Peyer's patch (tissue), 4 donors: ENCODE measurements around the gene CHTF18. TPM values are rescaled to one million over a fixed set of nuclear protein-coding genes. Genes with fewer than 3 reads are reported as not detected.

ENCODE experiments used
- DNase-seq, 3 donors: peaks; one replicate each; pipeline ENCODE4 v3.0.0-alpha.2; 2017 to 2019
- H3K27ac ChIP-seq, 4 donors: fragments of 200-600 bp; sonication (generic); one replicate each; pipeline ENCODE4 v1.5.1; 2016 to 2019
- H3K27me3 ChIP-seq, 2 donors: fragments of 200-600 bp; sonication (generic); one replicate each; pipeline ENCODE4 v1.5.1; 2019
- H3K36me3 ChIP-seq, 3 donors: fragments of 200-600 bp; sonication (generic); one replicate each; pipeline ENCODE4 v1.5.1; 2016 to 2019
- H3K4me1 ChIP-seq, 4 donors: fragments of 200-600 bp; sonication (generic); one replicate each; pipeline ENCODE4 v1.5.1; 2016 to 2019
- H3K4me3 ChIP-seq, 4 donors: fragments of 200-600 bp; sonication (generic); 1 replicate in 3 of 4; 2 replicates in 1 of 4; pipeline ENCODE4 v1.5.1; 2016 to 2019; ENCODE audit warnings: mild to moderate bottlenecking in 1 of 4
- H3K9me3 ChIP-seq, 4 donors: fragments of 200-600 bp; sonication (generic); one replicate each; pipeline ENCODE4 v1.5.1; 2016 to 2019; ENCODE audit warnings: mild to moderate bottlenecking in 1 of 4
- POLR2A ChIP-seq, 2 donors: fragments of 450-650 bp; IDR thresholded peaks; one replicate each; pipeline ENCODE4 v1.5.1; 2017; ENCODE audit warnings: antibody characterized with exemption in 2 of 2, mild to moderate bottlenecking in 2 of 2, moderate library complexity in 2 of 2
- total RNA-seq, 4 donors: library from RNA; depleted of rRNA; stranded (reverse); fragments of >200 nt; gene quantifications; one replicate each; pipeline ENCODE4 v1.1.0, GENCODE V29; 2016
- TF ChIP-seq, protein P1 (sequence below), 6 experiments: fragments of 450-650 bp in 4 of 6; fragments of 200-600 bp in 2 of 6; sonication (generic) in 1 of 6; IDR thresholded peaks; one replicate each; pipeline ENCODE4 v1.5.1; 2017 to 2019; ENCODE audit warnings: antibody characterized with exemption in 6 of 6, mild to moderate bottlenecking in 3 of 6, moderate library complexity in 1 of 6

Gene CHTF18
- total RNA-seq, 4 donors from 2014 or later = 12.1 to 91.6 (median 19.0) TPM

DNA sequence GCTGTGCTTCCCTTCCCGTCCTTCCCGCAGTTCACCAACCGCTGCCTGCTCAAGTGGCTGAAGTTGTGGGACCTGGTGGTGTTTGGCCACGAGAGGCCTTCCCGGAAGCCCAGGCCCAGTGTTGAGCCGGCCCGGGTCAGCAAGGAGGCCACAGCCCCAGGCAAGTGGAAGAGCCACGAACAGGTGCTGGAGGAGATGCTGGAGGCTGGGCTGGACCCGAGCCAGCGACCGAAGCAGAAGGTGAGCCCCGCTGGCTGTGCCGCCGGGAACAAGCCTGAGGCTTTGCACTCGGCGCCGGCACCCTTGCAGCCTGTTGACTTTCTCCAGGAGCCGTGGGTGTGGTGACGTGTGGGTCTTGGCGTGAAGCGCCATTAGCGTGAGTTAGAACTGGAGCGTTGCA, 2.7 kb downstream of the CHTF18 start:
- H3K27me3 ChIP-seq = no peaks in the 10 kb centered on the region
- H3K4me1 ChIP-seq = peaks cover 0 to 19% (median 13%) of the 10 kb centered on the region in 4 donors
- no peak for DNase-seq
- no peak overlapping the region for H3K4me3 ChIP-seq
- H3K27ac ChIP-seq = no peak overlapping the region
- TF ChIP-seq, protein P1, sequence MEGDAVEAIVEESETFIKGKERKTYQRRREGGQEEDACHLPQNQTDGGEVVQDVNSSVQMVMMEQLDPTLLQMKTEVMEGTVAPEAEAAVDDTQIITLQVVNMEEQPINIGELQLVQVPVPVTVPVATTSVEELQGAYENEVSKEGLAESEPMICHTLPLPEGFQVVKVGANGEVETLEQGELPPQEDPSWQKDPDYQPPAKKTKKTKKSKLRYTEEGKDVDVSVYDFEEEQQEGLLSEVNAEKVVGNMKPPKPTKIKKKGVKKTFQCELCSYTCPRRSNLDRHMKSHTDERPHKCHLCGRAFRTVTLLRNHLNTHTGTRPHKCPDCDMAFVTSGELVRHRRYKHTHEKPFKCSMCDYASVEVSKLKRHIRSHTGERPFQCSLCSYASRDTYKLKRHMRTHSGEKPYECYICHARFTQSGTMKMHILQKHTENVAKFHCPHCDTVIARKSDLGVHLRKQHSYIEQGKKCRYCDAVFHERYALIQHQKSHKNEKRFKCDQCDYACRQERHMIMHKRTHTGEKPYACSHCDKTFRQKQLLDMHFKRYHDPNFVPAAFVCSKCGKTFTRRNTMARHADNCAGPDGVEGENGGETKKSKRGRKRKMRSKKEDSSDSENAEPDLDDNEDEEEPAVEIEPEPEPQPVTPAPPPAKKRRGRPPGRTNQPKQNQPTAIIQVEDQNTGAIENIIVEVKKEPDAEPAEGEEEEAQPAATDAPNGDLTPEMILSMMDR (IDR thresholded peaks at IDR 0.05) = no peak
- no peak for TF ChIP-seq POLR2A (IDR thresholded peaks at IDR 0.05)
- no peaks in the 10 kb centered on the region for H3K9me3 ChIP-seq
- H3K36me3 ChIP-seq = peaks cover 0 to 3% (median 0%) of the 10 kb centered on the region in 3 donors

DNA sequence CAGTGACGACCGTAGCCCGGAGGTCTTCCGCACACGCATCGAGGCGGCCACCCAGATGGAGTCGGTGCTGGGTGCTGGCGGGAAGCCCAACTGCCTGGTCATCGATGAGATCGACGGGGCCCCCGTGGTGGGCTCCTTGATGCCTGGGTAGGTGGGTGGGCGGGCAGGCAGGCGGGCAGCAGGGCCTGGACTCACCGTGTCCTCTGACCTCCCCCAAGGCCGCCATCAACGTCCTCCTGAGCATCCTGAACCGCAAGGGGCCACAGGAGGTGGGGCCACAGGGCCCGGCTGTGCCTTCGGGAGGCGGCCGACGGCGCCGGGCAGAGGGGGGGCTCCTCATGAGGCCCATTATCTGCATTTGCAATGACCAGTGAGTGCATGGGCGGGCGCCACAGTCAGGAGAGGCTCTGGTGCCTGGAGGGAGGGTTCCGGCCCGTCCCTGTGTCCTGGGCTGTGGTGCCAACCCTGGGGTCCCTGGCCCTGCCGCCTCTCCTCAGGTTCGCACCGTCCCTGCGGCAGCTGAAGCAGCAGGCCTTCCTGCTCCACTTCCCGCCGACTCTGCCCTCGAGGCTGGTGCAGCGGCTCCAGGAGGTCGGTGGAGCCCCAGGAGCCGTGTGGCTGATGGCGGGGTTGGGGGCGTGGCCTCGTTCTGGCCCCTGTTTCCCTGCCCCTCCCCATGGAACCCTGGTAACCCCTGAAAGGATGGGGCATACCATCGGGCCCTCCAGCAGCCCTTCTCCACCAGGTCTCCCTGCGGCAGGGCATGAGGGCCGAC, 4.0 kb downstream of the CHTF18 start:
- Histone ChIP-seq H3K27ac (no peak overlapping the region), H3K27me3 (no peaks in the 10 kb centered on the region)

GRCh38 chr16:793414-793813, 5.0 kb downstream of the CHTF18 start:
- peaks cover 0 to 12% (median 5%) of the 10 kb centered on the region in 4 donors for H3K4me1 ChIP-seq
- TF ChIP-seq, protein P1 (IDR thresholded peaks at IDR 0.05) = no peak
- no peak for TF ChIP-seq POLR2A (IDR thresholded peaks at IDR 0.05)
- H3K27me3 ChIP-seq = no peaks in the 10 kb centered on the region
- H3K4me3 ChIP-seq = no peak overlapping the region
- H3K36me3 ChIP-seq = no peaks in the 10 kb centered on the region
- no peak overlapping the region for H3K27ac ChIP-seq
- DNase-seq = no peak
- no peaks in the 10 kb centered on the region for H3K9me3 ChIP-seq

More for the DNA sequence above, 4.0 kb downstream of the CHTF18 start:
- TF ChIP-seq, protein P1 (IDR thresholded peaks at IDR 0.05) = no peak
- no peak for TF ChIP-seq POLR2A (IDR thresholded peaks at IDR 0.05)
- DNase-seq = no peak
- Histone ChIP-seq H3K9me3 (no peaks in the 10 kb centered on the region), H3K4me3 (no peak overlapping the region), H3K36me3 (no peaks in the 10 kb centered on the region), H3K4me1 (peaks cover 0 to 14% (median 9%) of the 10 kb centered on the region in 4 donors)

GRCh38 chr16:794091-794822, 5.8 kb downstream of the CHTF18 start:
- H3K36me3 ChIP-seq = no peaks in the 10 kb centered on the region
- no peak for DNase-seq
- TF ChIP-seq, protein P1 (IDR thresholded peaks at IDR 0.05) = no peak
- TF ChIP-seq POLR2A (IDR thresholded peaks at IDR 0.05) = no peak
- no peak overlapping the region for H3K27ac ChIP-seq
- H3K4me3 ChIP-seq = no peak overlapping the region
- H3K27me3 ChIP-seq = no peaks in the 10 kb centered on the region
- H3K4me1 ChIP-seq = peaks cover 0 to 4% (median under 1%) of the 10 kb centered on the region in 4 donors
- no peaks in the 10 kb centered on the region for H3K9me3 ChIP-seq

- Histone ChIP-seq H3K9me3 (no peaks in the 10 kb centered on the region), H3K27ac (no peak overlapping the region), H3K27me3 (peaks cover 0 to 3% of the 10 kb centered on the region in 2 donors), H3K36me3 (no peaks in the 10 kb centered on the region), H3K4me3 (no peak overlapping the region), H3K4me1 (no peaks in the 10 kb centered on the region)
- DNase-seq = no peak
- TF ChIP-seq, protein P1 (IDR thresholded peaks at IDR 0.05) = no peak
- TF ChIP-seq POLR2A (IDR thresholded peaks at IDR 0.05) = no peak
Measured at GRCh38 chr16:794853-795466, 6.5 kb downstream of the CHTF18 start.
